GM19238 (cell line): ENCODE results near the gene RYR2.

Source experiments
- DNase-seq: peaks from one replicate; pipeline ENCODE4 v3.0.0; 2011; ENCODE audit warnings: low spot score; ENCODE audit not compliant: insufficient read length

The RYR2 gene

GRCh38 chr1:237640011-237640671 lies 598.2 kb downstream of the RYR2 start:
- DNase-seq, result no peak

- DNase-seq, result no peak
These were observed 599.0 kb downstream of the RYR2 start for GRCh38 chr1:237640966-237641365.

GRCh38 chr1:237650809-237651208 lies 608.8 kb downstream of the RYR2 start:
- no peak for DNase-seq

DNA sequence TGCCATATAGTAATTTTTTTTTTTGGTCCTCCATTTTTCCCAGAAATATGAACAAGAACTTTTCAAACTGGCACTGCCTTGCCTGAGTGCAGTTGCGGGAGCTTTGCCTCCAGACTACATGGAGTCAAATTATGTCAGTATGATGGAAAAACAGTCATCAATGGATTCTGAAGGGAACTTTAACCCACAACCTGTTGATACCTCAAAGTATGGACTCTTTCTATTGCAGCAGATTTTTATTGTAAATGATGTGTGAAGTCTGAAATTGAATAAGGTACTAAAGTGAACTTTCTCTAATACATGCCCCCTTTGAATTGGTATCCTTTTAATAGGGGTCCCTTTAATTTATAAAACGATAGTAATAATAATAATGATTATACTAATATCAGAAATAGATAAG lies 613.8 kb downstream of the RYR2 start:
- DNase-seq, result no peak

DNA sequence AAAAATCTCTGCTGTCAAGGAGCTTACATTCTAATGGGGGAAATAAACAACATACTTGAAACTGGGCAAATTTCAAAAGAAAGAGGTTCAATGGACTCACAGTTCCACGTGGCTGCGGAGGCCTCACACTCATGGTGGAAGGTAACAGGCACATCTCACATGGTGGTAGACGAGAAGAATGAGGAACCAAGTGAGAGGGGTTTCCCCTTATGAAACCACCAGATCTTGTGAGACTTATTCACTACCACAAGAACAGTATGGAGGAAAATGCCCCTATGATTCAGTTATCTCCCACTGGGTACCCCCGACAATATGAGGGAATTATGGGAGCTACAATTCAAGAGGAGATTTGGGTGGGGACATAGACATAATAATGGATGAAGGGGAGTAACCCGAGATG lies 622.4 kb downstream of the RYR2 start:
- DNase-seq, result no peak

- no peak for DNase-seq
These were observed 628.3 kb downstream of the RYR2 start for GRCh38 chr1:237670302-237670701.

- no peak for DNase-seq
These were observed 629.3 kb downstream of the RYR2 start for GRCh38 chr1:237671262-237671661.

DNA sequence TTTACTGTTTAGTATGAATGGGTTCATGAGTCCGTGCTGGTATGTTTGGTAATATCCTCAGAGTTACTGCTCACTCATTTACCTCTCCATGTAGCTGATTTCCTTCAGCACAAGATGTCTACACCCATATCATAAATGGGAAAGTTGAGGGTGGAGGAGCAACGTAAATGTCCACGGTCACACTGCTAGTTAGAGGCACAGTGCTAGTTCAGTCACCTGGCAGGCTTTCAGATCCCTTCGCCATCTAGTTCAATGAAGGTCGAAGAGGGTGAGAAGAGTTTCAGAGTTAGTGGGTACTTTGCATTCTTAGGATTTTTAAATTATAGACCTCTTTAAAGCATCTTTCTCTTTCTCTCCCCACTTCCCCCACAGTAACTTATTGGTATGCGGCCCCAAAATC lies 630.0 kb downstream of the RYR2 start:
- no peak for DNase-seq

DNA sequence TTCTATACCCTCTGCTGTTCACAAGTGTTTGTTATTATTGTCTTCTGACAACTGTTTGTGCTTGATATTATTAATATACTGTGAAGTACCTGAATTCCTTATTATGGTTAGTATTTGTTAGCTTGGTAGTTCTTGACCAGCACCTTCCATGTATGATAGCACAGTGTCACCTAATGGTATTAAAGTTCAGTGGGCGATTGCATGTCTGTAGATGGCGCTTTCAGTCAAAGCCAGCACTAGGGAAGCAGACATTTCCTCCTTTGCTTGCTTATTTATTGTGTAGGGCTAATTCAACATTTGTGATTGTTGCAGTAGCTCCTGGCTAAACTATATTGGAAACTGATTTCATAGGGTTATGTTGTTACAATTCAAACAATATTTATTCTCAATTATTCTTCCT lies 630.8 kb downstream of the RYR2 start:
- DNase-seq, result no peak

GRCh38 chr1:237673631-237674030 lies 631.6 kb downstream of the RYR2 start:
- no peak for DNase-seq

GRCh38 chr1:237677979-237678378 lies 636.0 kb downstream of the RYR2 start:
- DNase-seq, result no peak

DNA sequence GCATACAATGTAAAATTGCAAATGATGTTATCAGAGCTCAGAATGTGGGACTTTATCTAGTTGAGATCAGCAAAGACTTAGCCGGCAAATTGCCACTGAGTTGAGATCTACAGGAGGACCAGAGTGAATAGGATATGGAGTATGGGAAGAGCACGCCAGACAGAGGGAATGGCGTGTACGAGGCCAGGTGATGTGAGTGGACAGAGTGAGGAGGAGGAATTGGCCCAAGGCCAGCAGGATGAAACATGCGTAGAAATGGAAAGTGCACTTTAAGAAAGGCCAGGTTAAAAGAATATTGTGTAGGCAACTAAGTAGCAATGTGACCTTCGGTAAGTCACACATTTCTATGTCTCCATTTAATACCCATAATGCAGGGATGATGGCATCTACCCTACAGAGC lies 637.7 kb downstream of the RYR2 start:
- no peak for DNase-seq

GRCh38 chr1:237681210-237681609 lies 639.2 kb downstream of the RYR2 start:
- DNase-seq, result no peak

GRCh38 chr1:237684236-237684635 lies 642.3 kb downstream of the RYR2 start:
- no peak for DNase-seq

DNA sequence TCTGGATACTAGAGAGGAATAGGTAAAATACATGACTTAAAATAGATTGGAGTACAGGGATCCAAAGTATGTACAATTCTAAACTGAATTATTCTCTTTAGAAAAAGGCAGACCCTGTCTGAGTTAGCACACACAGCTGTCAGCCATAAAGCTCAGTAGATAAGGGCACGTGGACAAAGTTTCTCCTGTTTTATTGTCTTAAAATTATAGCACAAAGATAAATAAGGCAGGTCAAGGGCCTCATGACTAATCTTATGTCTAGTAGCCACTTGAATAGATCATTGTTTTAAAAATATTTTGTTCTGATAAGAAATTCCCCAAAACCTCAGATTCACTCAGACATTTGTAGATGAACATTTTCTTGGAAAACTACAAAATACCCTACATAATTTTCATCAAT lies 643.6 kb downstream of the RYR2 start:
- no peak for DNase-seq

- DNase-seq, result no peak
These were observed 645.8 kb downstream of the RYR2 start for GRCh38 chr1:237687804-237688203.

DNA sequence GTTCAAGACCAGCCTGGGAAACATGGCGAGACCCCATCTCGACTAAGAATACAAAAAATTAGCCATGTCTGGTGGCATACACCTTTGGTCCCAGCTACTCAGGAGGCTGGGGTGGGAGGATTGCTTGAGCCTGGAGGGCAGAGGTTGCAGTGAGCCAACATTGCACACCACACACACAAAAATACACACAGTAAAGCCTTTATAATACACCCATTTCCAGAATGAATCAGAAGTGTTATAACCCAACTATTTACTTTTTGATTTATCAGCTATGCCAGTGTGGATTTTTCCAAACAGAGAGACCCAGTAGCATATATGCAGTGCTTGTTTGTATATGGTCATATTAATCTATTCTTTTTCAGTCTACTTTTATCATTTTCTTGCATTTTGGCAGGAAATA lies 648.7 kb downstream of the RYR2 start:
- DNase-seq, result no peak

DNA sequence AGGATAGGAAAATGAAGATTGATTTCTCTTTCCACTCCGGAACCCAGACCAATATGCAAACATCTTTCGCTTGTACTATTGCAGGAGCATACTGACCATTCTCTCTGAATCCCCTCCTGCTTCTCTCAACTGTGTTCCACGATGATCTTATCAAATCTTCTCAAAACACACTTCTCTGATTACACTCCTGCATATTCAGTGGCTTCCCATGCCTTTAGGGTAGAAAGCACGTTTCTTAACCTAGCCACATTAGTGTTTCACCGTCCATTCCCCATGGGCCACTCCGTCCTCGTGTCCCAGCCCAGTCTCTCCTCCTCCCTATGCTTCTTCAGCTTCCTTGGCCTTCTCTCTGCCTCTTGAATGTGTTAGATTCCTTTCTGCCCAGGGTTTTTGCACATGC lies 650.3 kb downstream of the RYR2 start:
- no peak for DNase-seq

DNA sequence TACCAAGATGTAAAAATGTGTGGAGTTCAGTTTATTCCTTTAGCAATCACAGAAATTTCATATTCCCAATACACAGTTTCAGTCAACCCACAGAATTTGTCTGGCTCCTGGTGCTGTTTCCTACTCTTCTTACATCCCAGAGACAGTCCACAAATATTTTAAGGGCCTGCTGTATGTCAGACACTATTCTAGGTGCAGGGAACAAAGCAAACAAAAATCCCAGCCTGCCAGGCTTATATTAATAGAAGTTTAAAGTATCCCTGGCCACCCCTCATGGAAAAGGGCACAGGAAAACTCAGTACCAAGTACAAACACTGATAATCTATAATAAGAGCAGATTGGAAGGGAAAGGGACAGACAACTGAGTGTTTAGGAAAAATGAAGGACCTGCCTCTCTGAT lies 653.9 kb downstream of the RYR2 start:
- no peak for DNase-seq

- DNase-seq, result no peak
These were observed 658.2 kb downstream of the RYR2 start for GRCh38 chr1:237700181-237700580.

GRCh38 chr1:237701534-237701933 lies 659.5 kb downstream of the RYR2 start:
- no peak for DNase-seq

GRCh38 chr1:237702161-237702560 lies 660.2 kb downstream of the RYR2 start:
- no peak for DNase-seq

- no peak for DNase-seq
These were observed 663.5 kb downstream of the RYR2 start for GRCh38 chr1:237705462-237705861.

DNA sequence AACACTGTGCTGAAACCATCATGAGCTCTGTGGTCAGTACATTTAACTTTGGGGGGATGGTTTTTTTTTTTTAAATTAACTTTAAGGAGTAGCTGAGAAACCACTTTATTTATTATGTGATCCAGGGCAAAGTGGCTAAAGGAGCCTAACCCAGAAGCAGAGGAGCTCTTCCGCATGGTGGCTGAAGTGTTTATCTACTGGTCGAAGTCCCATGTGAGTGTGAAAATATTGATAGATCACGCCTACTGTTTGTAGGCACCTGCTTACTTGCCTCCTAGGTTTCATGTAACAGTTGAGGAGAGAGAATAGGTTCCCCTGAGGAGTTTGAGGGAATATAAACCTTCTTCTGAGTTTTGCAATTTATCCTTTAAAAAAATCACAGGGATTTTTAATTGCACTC lies 667.4 kb downstream of the RYR2 start:
- no peak for DNase-seq
